ENCODE measurements around the gene CRTAP. TPM values are rescaled to one million over a fixed set of nuclear protein-coding genes. Genes with fewer than 3 reads are reported as not detected.

CRTAP gene
- total RNA-seq, 1 experiment from 2014 or later: 104 TPM

DNA sequence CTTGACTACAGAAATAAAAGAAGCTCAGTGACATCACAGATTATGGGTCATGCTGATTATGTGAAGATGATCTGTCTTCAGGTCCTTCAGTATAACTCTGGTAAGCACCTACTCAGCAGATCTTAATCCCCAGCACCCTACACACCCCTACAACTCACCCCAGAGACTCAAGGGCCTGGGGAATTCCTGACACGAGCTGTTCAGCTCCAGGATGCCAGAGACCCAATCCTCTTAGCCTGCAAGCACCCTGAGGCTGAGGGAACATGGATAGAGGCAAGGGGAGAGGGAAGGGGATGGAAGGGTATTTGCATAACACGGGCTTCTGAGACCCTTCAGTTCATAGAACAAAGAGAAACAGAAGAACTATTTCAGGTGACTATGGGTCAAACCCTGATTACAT is 29.9 kb upstream of the CRTAP start:
- Histone ChIP-seq H3K36me3 (ENCODE audit: control insufficient read depth in 1 of 2, insufficient read depth in 2 of 2, low read length in 2 of 2) (no peaks in the 10 kb centered on the region), H3K79me2 (ENCODE audit: insufficient read depth, low read length) (peaks cover 31% of the 10 kb centered on the region), H3K9me2 (ENCODE audit: insufficient read depth) (no peaks in the 10 kb centered on the region), H3K27ac (ENCODE audit: low read depth, low read length) (no peak overlapping the region), H2AFZ (ENCODE audit: low read depth, low read length, poor library complexity, severe bottlenecking) (no peak overlapping the region), H3K4me3 (replicated peaks in 1 of 2; ENCODE audit: low read depth in 1 of 2, low read length in 2 of 2) (no peak overlapping the region), H3K9me3 (ENCODE audit: control insufficient read depth in 1 of 2, insufficient read depth in 1 of 2, low read depth in 1 of 2, low read length in 2 of 2) (no peaks in the 10 kb centered on the region), H3K4me1 (ENCODE audit: control insufficient read depth in 1 of 2, insufficient read depth in 2 of 2, low read length in 2 of 2) (no peaks in the 10 kb centered on the region), H3K4me2 (ENCODE audit: low read length) (no peak overlapping the region), H4K20me1 (ENCODE audit: insufficient read depth) (no peaks in the 10 kb centered on the region), H3K27me3 (ENCODE audit: insufficient read depth, low read length) (no peaks in the 10 kb centered on the region), H3K9ac (ENCODE audit: low read length) (no peak overlapping the region)
- ATAC-seq (no peak), DNase-seq (ENCODE audit: low read depth, low spot score) (no peak)
- no TSS peak for BruUV-seq (replicated peaks)
- POLR2A ChIA-PET: no interaction called here
- intact Hi-C loops (cut with micrococcal nuclease): no loop called here
- CTCF ChIA-PET: interaction anchor here (2.8 kb wide), 1 partner anchor 9 kb away, joined by 13 read pairs; no protein-coding TSS in a partner anchor
- RAD21 ChIA-PET (ENCODE audit: low non-redundant PET in 1 of 2, low total read pairs in 2 of 2, uncharacterized antibody in 2 of 2, unreplicated experiment in 2 of 2): no interaction called here
- TF ChIP-seq SRF (IDR thresholded peaks at IDR 0.05; ENCODE audit: low read depth): no peak
- TF ChIP-seq JUND (IDR thresholded peaks at IDR 0.05): no peak
- no peak for TF ChIP-seq YY1 (IDR thresholded peaks at IDR 0.05; ENCODE audit: extremely low read depth, insufficient replicate concordance, low read depth, low read length)
- TF ChIP-seq SIN3A (IDR thresholded peaks at IDR 0.05; ENCODE audit: low read depth): no peak
- TF ChIP-seq ZFX (IDR thresholded peaks at IDR 0.05): no peak
- no peak for TF ChIP-seq POLR2A (IDR thresholded peaks at IDR 0.05; ENCODE audit: borderline replicate concordance, extremely low read depth, insufficient read depth, insufficient read length)
- no peak for TF ChIP-seq TCF7L2 (IDR thresholded peaks at IDR 0.05; ENCODE audit: borderline replicate concordance, extremely low read depth, insufficient read depth, insufficient read length)
- no peak for TF ChIP-seq RAD21 (IDR thresholded peaks at IDR 0.05; ENCODE audit: low read depth)
- TF ChIP-seq, protein P1, sequence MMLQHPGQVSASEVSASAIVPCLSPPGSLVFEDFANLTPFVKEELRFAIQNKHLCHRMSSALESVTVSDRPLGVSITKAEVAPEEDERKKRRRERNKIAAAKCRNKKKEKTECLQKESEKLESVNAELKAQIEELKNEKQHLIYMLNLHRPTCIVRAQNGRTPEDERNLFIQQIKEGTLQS (IDR thresholded peaks at IDR 0.05): no peak
- TF ChIP-seq, protein P2, sequence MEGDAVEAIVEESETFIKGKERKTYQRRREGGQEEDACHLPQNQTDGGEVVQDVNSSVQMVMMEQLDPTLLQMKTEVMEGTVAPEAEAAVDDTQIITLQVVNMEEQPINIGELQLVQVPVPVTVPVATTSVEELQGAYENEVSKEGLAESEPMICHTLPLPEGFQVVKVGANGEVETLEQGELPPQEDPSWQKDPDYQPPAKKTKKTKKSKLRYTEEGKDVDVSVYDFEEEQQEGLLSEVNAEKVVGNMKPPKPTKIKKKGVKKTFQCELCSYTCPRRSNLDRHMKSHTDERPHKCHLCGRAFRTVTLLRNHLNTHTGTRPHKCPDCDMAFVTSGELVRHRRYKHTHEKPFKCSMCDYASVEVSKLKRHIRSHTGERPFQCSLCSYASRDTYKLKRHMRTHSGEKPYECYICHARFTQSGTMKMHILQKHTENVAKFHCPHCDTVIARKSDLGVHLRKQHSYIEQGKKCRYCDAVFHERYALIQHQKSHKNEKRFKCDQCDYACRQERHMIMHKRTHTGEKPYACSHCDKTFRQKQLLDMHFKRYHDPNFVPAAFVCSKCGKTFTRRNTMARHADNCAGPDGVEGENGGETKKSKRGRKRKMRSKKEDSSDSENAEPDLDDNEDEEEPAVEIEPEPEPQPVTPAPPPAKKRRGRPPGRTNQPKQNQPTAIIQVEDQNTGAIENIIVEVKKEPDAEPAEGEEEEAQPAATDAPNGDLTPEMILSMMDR (IDR thresholded peaks at IDR 0.05 in 2 of 3, conservative IDR thresholded peaks at IDR 0.05 in 1 of 3; ENCODE audit: borderline replicate concordance in 1 of 3, insufficient read depth in 1 of 3, low read depth in 2 of 3, low read length in 2 of 3): no peak
- TF ChIP-seq, protein P3, sequence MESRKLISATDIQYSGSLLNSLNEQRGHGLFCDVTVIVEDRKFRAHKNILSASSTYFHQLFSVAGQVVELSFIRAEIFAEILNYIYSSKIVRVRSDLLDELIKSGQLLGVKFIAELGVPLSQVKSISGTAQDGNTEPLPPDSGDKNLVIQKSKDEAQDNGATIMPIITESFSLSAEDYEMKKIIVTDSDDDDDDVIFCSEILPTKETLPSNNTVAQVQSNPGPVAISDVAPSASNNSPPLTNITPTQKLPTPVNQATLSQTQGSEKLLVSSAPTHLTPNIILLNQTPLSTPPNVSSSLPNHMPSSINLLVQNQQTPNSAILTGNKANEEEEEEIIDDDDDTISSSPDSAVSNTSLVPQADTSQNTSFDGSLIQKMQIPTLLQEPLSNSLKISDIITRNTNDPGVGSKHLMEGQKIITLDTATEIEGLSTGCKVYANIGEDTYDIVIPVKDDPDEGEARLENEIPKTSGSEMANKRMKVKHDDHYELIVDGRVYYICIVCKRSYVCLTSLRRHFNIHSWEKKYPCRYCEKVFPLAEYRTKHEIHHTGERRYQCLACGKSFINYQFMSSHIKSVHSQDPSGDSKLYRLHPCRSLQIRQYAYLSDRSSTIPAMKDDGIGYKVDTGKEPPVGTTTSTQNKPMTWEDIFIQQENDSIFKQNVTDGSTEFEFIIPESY (IDR thresholded peaks at IDR 0.05; ENCODE audit: extremely low read depth, insufficient replicate concordance, low read length): no peak
- no peak for TF ChIP-seq ZNF274 (IDR thresholded peaks at IDR 0.05; ENCODE audit: low read depth, low read length)
- TF ChIP-seq EGR1 (IDR thresholded peaks at IDR 0.05; ENCODE audit: low read depth): no peak
- TF ChIP-seq, protein P4, sequence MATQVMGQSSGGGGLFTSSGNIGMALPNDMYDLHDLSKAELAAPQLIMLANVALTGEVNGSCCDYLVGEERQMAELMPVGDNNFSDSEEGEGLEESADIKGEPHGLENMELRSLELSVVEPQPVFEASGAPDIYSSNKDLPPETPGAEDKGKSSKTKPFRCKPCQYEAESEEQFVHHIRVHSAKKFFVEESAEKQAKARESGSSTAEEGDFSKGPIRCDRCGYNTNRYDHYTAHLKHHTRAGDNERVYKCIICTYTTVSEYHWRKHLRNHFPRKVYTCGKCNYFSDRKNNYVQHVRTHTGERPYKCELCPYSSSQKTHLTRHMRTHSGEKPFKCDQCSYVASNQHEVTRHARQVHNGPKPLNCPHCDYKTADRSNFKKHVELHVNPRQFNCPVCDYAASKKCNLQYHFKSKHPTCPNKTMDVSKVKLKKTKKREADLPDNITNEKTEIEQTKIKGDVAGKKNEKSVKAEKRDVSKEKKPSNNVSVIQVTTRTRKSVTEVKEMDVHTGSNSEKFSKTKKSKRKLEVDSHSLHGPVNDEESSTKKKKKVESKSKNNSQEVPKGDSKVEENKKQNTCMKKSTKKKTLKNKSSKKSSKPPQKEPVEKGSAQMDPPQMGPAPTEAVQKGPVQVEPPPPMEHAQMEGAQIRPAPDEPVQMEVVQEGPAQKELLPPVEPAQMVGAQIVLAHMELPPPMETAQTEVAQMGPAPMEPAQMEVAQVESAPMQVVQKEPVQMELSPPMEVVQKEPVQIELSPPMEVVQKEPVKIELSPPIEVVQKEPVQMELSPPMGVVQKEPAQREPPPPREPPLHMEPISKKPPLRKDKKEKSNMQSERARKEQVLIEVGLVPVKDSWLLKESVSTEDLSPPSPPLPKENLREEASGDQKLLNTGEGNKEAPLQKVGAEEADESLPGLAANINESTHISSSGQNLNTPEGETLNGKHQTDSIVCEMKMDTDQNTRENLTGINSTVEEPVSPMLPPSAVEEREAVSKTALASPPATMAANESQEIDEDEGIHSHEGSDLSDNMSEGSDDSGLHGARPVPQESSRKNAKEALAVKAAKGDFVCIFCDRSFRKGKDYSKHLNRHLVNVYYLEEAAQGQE (IDR thresholded peaks at IDR 0.05; ENCODE audit: low read depth): no peak
- TF ChIP-seq SP1 (IDR thresholded peaks at IDR 0.05; ENCODE audit: low read depth): no peak
- no peak for TF ChIP-seq FOSL1 (IDR thresholded peaks at IDR 0.05; ENCODE audit: low read depth)
- TF ChIP-seq POLR2AphosphoS5 (IDR thresholded peaks at IDR 0.05; ENCODE audit: low read depth, low read length): no peak
- TF ChIP-seq CEBPB (IDR thresholded peaks at IDR 0.05; ENCODE audit: low read depth): no peak
